ENCODE measurements around the gene MMP8.

Gene MMP8

GRCh38 chr11:102724904-102725500, at the start of gene MMP8:
Gene MMP8, minus strand, starts transcription at chr11:102724954. Its CDS starts 99 bp downstream, at chr11:102724855.
- DNase-seq (ENCODE audit: low spot score): no peak
- TF ChIP-seq CTCF (IDR thresholded peaks at IDR 0.05; ENCODE audit: poor library complexity, severe bottlenecking): no peak
- Histone ChIP-seq H3K27me3 (ENCODE audit: insufficient read depth, poor library complexity, severe bottlenecking) (no peaks in the 10 kb centered on the region), H3K9me3 (ENCODE audit: severe bottlenecking) (no peaks in the 10 kb centered on the region), H3K4me3 (ENCODE audit: severe bottlenecking) (no peak within 1 kb of the TSS), H3K27ac (ENCODE audit: poor library complexity, severe bottlenecking) (no peak within 1 kb of the TSS), H3K4me1 (ENCODE audit: insufficient read depth, poor library complexity, severe bottlenecking) (peaks cover 8% of the 10 kb centered on the region), H3K36me3 (ENCODE audit: low read depth) (no peaks in the 10 kb centered on the region)
- ATAC-seq (ENCODE audit: low read depth): no peak

GRCh38 chr11:102773386-102773785, 48.6 kb upstream of the MMP8 start:
- no peak overlapping the region for H3K4me3 ChIP-seq (ENCODE audit: severe bottlenecking)
- H3K4me1 ChIP-seq (ENCODE audit: insufficient read depth, poor library complexity, severe bottlenecking): no peaks in the 10 kb centered on the region
- TF ChIP-seq CTCF (IDR thresholded peaks at IDR 0.05; ENCODE audit: poor library complexity, severe bottlenecking): no peak
- H3K9me3 ChIP-seq (ENCODE audit: severe bottlenecking): no peaks in the 10 kb centered on the region
- H3K27ac ChIP-seq (ENCODE audit: poor library complexity, severe bottlenecking): no peak overlapping the region
- H3K27me3 ChIP-seq (ENCODE audit: insufficient read depth, poor library complexity, severe bottlenecking): no peaks in the 10 kb centered on the region
- no peak for ATAC-seq (ENCODE audit: low read depth)
- H3K36me3 ChIP-seq (ENCODE audit: low read depth): no peaks in the 10 kb centered on the region
- no peak for DNase-seq (ENCODE audit: low spot score)

- Histone ChIP-seq H3K9me3 (ENCODE audit: severe bottlenecking) (no peaks in the 10 kb centered on the region), H3K36me3 (ENCODE audit: low read depth) (no peaks in the 10 kb centered on the region), H3K4me1 (ENCODE audit: insufficient read depth, poor library complexity, severe bottlenecking) (no peaks in the 10 kb centered on the region), H3K27me3 (ENCODE audit: insufficient read depth, poor library complexity, severe bottlenecking) (no peaks in the 10 kb centered on the region), H3K4me3 (ENCODE audit: severe bottlenecking) (no peak overlapping the region), H3K27ac (ENCODE audit: poor library complexity, severe bottlenecking) (no peak overlapping the region)
- no peak for ATAC-seq (ENCODE audit: low read depth)
- TF ChIP-seq CTCF (IDR thresholded peaks at IDR 0.05; ENCODE audit: poor library complexity, severe bottlenecking): no peak
- no peak for DNase-seq (ENCODE audit: low spot score)
Observed at GRCh38 chr11:102771351-102771750, 46.6 kb upstream of the MMP8 start.

- no peaks in the 10 kb centered on the region for H3K4me1 ChIP-seq (ENCODE audit: insufficient read depth, poor library complexity, severe bottlenecking)
- no peak for DNase-seq (ENCODE audit: low spot score)
Observed at GRCh38 chr11:102770191-102770590, 45.4 kb upstream of the MMP8 start.

More at GRCh38 chr11:102770191-102770590, 45.4 kb upstream of the MMP8 start:
- Histone ChIP-seq H3K36me3 (ENCODE audit: low read depth) (no peaks in the 10 kb centered on the region), H3K4me3 (ENCODE audit: severe bottlenecking) (no peak overlapping the region), H3K27ac (ENCODE audit: poor library complexity, severe bottlenecking) (no peak overlapping the region), H3K27me3 (ENCODE audit: insufficient read depth, poor library complexity, severe bottlenecking) (no peaks in the 10 kb centered on the region), H3K9me3 (ENCODE audit: severe bottlenecking) (no peaks in the 10 kb centered on the region)
- ATAC-seq (ENCODE audit: low read depth): 0 out of 3 replicates have a peak, but pooled peaks have one; percentile 19
- no peak for TF ChIP-seq CTCF (IDR thresholded peaks at IDR 0.05; ENCODE audit: poor library complexity, severe bottlenecking)

Measured in RWPE2 (cell line).